Astrocyte (in vitro differentiated cells and primary cell): Measurements from ENCODE around the gene SIGLEC12. TPM values are rescaled to one million over a fixed set of nuclear protein-coding genes. Genes with fewer than 3 reads are reported as not detected.

Experiments
- DNase-seq: peaks from one replicate; pipeline ENCODE4 v3.0.0-alpha.2; 2010; ENCODE audit warnings: low read depth
- FAIRE-seq: peaks from 2 replicates; lab custom pipeline; 2011; peaks lifted over from hg19 to GRCh38; lab: Jason Lieb, UNC
- H2AFZ ChIP-seq: 2 replicates; pipeline ENCODE4 v1.6.0; 2012; ENCODE audit warnings: low read depth, low read length, inconsistent platforms
- H3K27ac ChIP-seq: 2 replicates; pipeline ENCODE4 v1.5.1; 2011; ENCODE audit warnings: low read depth, low read length, inconsistent platforms
- H3K27me3 ChIP-seq: 2 replicates; pipeline ENCODE4 v1.6.0; 2011; ENCODE audit warnings: low read length, inconsistent platforms; ENCODE audit not compliant: insufficient read depth
- H3K36me3 ChIP-seq: 2 replicates; pipeline ENCODE4 v1.5.1; 2011; ENCODE audit warnings: low read length, inconsistent platforms; ENCODE audit not compliant: insufficient read depth
- H3K4me1 ChIP-seq: 2 replicates; pipeline ENCODE4 v1.5.1; 2011; ENCODE audit warnings: low read length, inconsistent platforms; ENCODE audit not compliant: insufficient read depth
- H3K4me2 ChIP-seq: 2 replicates; pipeline ENCODE4 v1.6.0; 2012; ENCODE audit warnings: low read length, inconsistent platforms
- H3K4me3 ChIP-seq: 2 replicates; pipeline ENCODE4 v1.5.1; 2011; ENCODE audit warnings: low read depth, mild to moderate bottlenecking, low read length, inconsistent platforms; ENCODE audit not compliant: insufficient read depth
- H3K79me2 ChIP-seq: 2 replicates; pipeline ENCODE4 v1.6.0; 2012; ENCODE audit warnings: mild to moderate bottlenecking, low read length, inconsistent platforms; ENCODE audit not compliant: insufficient read depth
- H3K9ac ChIP-seq: 2 replicates; pipeline ENCODE4 v1.6.0; 2012; ENCODE audit warnings: mild to moderate bottlenecking, low read length, inconsistent platforms
- H3K9me3 ChIP-seq: 2 replicates; pipeline ENCODE4 v1.5.1; 2012; ENCODE audit warnings: low read depth, mild to moderate bottlenecking, low read length, inconsistent platforms; ENCODE audit not compliant: insufficient read depth
- H4K20me1 ChIP-seq: 2 replicates; pipeline ENCODE4 v1.6.0; 2012; ENCODE audit warnings: low read length, inconsistent platforms; ENCODE audit not compliant: insufficient read depth
- H3K27ac Mint-ChIP-seq: one replicate; pipeline ENCODE4 v1.8.0; 2021; ENCODE audit warnings: mild to moderate bottlenecking, mixed read lengths; ENCODE audit not compliant: unreplicated experiment
- H3K27me3 Mint-ChIP-seq: one replicate; pipeline ENCODE4 v1.8.0; 2021; ENCODE audit warnings: low read depth, mixed read lengths; ENCODE audit not compliant: unreplicated experiment
- H3K36me3 Mint-ChIP-seq: one replicate; pipeline ENCODE4 v1.8.0; 2021; ENCODE audit warnings: low read depth, mixed read lengths; ENCODE audit not compliant: unreplicated experiment
- H3K4me1 Mint-ChIP-seq: one replicate; pipeline ENCODE4 v1.8.0; 2021; ENCODE audit warnings: low read depth, mixed read lengths; ENCODE audit not compliant: unreplicated experiment
- H3K4me3 Mint-ChIP-seq: one replicate; pipeline ENCODE4 v1.8.0; 2021; ENCODE audit warnings: mild to moderate bottlenecking, moderate library complexity, mixed read lengths; ENCODE audit not compliant: unreplicated experiment
- H3K9me3 Mint-ChIP-seq: one replicate; pipeline ENCODE4 v1.8.0; 2021; ENCODE audit warnings: mild to moderate bottlenecking, mixed read lengths; ENCODE audit not compliant: unreplicated experiment
- EZH2 ChIP-seq: IDR thresholded peaks from 2 replicates; pipeline ENCODE4 v1.6.1; 2012; ENCODE audit warnings: mild to moderate bottlenecking, low read length, inconsistent platforms; ENCODE audit not compliant: insufficient read depth
- total RNA-seq: library from RNA; stranded (reverse); gene quantifications from 2 replicates; pipeline ENCODE4 v1.2.1, GENCODE V29; 2021
- TF ChIP-seq, protein P1 (sequence below): IDR thresholded peaks from 2 replicates; pipeline ENCODE4 v1.5.1; 2011; ENCODE audit warnings: low read depth, mild to moderate bottlenecking, inconsistent platforms, low read length, moderate library complexity; ENCODE audit not compliant: insufficient read depth

The SIGLEC12 gene
- total RNA-seq, 1 donor from 2014 or later = not detected

DNA sequence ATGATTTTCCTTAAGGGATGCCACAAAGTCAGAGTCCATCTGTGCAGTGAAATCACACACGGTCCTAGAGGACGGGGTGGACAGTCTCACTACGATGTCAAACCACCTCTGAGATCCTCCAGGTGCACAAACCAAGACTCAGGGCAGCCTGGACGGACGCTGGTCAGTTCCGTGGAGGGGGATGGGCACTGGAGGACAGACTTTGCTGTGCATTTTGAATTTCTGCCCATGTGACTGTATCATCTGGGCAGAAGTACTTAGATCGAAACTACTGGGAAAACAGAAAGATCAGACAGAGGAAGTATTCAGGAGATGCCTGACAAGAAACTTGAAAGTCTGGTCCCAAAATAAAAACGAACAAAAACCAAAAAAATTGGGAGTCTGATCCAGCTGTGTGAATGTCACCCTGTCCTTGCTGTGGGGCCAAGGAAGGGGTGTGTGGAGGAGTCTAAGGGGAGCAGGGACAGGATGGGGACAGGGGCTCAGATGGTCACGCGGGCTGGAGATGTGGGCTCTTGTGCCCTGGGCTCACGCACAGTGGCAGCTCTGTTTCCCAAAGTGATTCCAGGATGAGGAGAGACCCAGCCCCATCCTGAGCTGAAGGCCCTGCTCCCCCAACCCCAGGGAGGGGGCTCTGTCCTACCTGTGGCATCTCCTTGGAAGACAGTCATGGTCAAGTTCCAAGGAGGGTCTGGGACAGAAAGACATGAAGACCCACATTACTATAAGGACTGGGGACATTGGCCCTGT, 44.9 kb downstream of the SIGLEC12 start:
- Histone ChIP-seq H3K4me3 (no peak overlapping the region), H3K4me2 (no peak overlapping the region), H3K79me2 (no peaks in the 10 kb centered on the region), H3K4me1 (no peaks in the 10 kb centered on the region), H3K36me3 (no peaks in the 10 kb centered on the region), H4K20me1 (no peaks in the 10 kb centered on the region), H2AFZ (no peak overlapping the region), H3K9ac (no peak overlapping the region), H3K27me3 (no peaks in the 10 kb centered on the region), H3K27ac (no peak overlapping the region), H3K9me3 (peaks cover 4% of the 10 kb centered on the region)
- no peak for TF ChIP-seq EZH2
- TF ChIP-seq, protein P1, sequence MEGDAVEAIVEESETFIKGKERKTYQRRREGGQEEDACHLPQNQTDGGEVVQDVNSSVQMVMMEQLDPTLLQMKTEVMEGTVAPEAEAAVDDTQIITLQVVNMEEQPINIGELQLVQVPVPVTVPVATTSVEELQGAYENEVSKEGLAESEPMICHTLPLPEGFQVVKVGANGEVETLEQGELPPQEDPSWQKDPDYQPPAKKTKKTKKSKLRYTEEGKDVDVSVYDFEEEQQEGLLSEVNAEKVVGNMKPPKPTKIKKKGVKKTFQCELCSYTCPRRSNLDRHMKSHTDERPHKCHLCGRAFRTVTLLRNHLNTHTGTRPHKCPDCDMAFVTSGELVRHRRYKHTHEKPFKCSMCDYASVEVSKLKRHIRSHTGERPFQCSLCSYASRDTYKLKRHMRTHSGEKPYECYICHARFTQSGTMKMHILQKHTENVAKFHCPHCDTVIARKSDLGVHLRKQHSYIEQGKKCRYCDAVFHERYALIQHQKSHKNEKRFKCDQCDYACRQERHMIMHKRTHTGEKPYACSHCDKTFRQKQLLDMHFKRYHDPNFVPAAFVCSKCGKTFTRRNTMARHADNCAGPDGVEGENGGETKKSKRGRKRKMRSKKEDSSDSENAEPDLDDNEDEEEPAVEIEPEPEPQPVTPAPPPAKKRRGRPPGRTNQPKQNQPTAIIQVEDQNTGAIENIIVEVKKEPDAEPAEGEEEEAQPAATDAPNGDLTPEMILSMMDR = no peak
- FAIRE-seq (no peak), DNase-seq (no peak)
- H3K4me3 Mint-ChIP-seq = no peak overlapping the region
- H3K9me3 Mint-ChIP-seq = peaks cover 12% of the 10 kb centered on the region
- H3K4me1 Mint-ChIP-seq = no peaks in the 10 kb centered on the region
- H3K27ac Mint-ChIP-seq = no peak overlapping the region
- no peaks in the 10 kb centered on the region for H3K36me3 Mint-ChIP-seq
- peaks cover 27% of the 10 kb centered on the region for H3K27me3 Mint-ChIP-seq

DNA sequence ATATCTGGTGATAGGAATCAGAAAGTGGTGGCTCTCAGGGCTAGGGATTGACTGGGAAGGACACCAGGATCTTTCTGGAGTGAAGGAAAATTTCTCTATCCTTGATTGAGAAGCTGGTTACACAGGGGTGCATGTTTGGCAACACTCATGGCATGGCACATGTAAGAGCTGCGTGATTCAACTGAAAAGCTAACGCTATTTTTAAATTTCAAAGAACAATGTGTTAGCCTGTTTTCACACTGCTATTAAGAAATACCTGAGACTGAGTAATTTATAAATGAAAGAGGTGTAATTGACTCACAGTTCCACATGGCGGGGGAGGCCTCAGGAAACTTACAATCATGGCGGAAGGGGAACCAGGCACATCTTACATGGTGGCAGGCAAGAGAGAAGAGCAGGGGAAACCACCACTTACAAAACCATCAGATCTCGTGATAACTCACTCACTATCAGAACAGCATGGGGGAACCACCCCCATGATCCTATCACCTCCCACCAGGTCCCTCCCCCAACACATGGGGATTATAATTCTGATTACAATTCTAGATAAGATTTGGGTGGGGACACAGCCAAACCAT, 50.8 kb downstream of the SIGLEC12 start:
- no peaks in the 10 kb centered on the region for H3K27me3 ChIP-seq

More for the DNA sequence above, 50.8 kb downstream of the SIGLEC12 start:
- no peaks in the 10 kb centered on the region for H3K36me3 ChIP-seq
- H3K27me3 Mint-ChIP-seq = peaks cover 11% of the 10 kb centered on the region
- FAIRE-seq (no peak), DNase-seq (no peak)
- H3K4me3 ChIP-seq = no peak overlapping the region
- no peak overlapping the region for H3K27ac Mint-ChIP-seq
- H3K9ac ChIP-seq = no peak overlapping the region
- no peak overlapping the region for H2AFZ ChIP-seq
- H3K4me1 Mint-ChIP-seq = no peaks in the 10 kb centered on the region
- no peak overlapping the region for H3K4me2 ChIP-seq
- no peak for TF ChIP-seq EZH2
- TF ChIP-seq, protein P1 = no peak
- H4K20me1 ChIP-seq = no peaks in the 10 kb centered on the region
- no peak overlapping the region for H3K27ac ChIP-seq
- peaks cover 22% of the 10 kb centered on the region for H3K9me3 Mint-ChIP-seq
- H3K36me3 Mint-ChIP-seq = no peaks in the 10 kb centered on the region
- H3K4me1 ChIP-seq = no peaks in the 10 kb centered on the region
- H3K9me3 ChIP-seq = no peaks in the 10 kb centered on the region
- H3K4me3 Mint-ChIP-seq = no peak overlapping the region
- no peaks in the 10 kb centered on the region for H3K79me2 ChIP-seq
